Esophagus muscularis mucosa (tissue), 3 donors: Measurements from ENCODE around the gene MSI2.

Source experiments
- POLR2AphosphoS5 ChIP-seq, 2 donors: sonication (generic); formaldehyde crosslinking; IDR thresholded peaks; one replicate each; pipeline ENCODE4 v1.6.1; 2017; ENCODE audit warnings: antibody characterized with exemption in 2 of 2
- TF ChIP-seq, protein P1 (sequence below), 3 experiments: fragments of 200-600 bp in 2 of 3; fragments of 450-650 bp in 1 of 3; sonication (generic) in 2 of 3; IDR thresholded peaks; one replicate each; pipeline ENCODE4 v1.5.1; 2017 to 2019; ENCODE audit warnings: antibody characterized with exemption in 3 of 3, mild to moderate bottlenecking in 2 of 3, moderate library complexity in 1 of 3

- TF ChIP-seq, protein P1, sequence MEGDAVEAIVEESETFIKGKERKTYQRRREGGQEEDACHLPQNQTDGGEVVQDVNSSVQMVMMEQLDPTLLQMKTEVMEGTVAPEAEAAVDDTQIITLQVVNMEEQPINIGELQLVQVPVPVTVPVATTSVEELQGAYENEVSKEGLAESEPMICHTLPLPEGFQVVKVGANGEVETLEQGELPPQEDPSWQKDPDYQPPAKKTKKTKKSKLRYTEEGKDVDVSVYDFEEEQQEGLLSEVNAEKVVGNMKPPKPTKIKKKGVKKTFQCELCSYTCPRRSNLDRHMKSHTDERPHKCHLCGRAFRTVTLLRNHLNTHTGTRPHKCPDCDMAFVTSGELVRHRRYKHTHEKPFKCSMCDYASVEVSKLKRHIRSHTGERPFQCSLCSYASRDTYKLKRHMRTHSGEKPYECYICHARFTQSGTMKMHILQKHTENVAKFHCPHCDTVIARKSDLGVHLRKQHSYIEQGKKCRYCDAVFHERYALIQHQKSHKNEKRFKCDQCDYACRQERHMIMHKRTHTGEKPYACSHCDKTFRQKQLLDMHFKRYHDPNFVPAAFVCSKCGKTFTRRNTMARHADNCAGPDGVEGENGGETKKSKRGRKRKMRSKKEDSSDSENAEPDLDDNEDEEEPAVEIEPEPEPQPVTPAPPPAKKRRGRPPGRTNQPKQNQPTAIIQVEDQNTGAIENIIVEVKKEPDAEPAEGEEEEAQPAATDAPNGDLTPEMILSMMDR (IDR thresholded peaks at IDR 0.05) = no peak
- no peak for TF ChIP-seq POLR2AphosphoS5 (IDR thresholded peaks at IDR 0.05)
Measured at GRCh38 chr17:57622683-57623433, 366.5 kb downstream of the MSI2 start.
